ENCODE data around the gene FILIP1.

FILIP1 gene

DNA sequence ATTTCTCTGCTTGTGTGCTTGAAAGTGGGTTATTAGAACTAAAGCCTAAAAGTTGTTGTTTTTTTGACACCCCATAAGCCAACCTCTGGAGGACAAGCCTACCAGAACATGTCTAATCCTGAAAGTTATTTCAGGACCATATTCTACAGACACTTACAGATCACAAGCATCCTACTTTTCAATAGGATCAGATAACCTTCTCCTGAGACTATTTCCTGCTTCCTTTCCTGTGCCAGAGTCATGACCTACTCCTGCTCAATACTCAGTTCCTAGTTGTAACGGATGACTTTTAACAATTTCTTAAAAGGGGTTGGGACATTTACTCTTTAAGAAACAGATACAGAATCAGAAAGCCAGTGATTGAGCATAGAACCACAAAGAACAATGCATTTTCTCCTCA lies 5.3 kb upstream of the FILIP1 start:
- no peak for TF ChIP-seq CTCF (IDR thresholded peaks at IDR 0.05; ENCODE audit: low read depth, low read length)
- DNase-seq (ENCODE audit: low read depth, low spot score), result no peak
- in situ Hi-C loops (cut with HindIII; ENCODE audit: low sequenced_read_pairs), result no loop called here
- no peak overlapping the region for H3K4me3 ChIP-seq (ENCODE audit: low read depth, low read length)

GRCh38 chr6:75497994-75498393 lies 4.4 kb upstream of the FILIP1 start:
- TF ChIP-seq CTCF (IDR thresholded peaks at IDR 0.05; ENCODE audit: low read depth, low read length), result no peak
- no peak overlapping the region for H3K4me3 ChIP-seq (ENCODE audit: low read depth, low read length)
- in situ Hi-C loops (cut with HindIII; ENCODE audit: low sequenced_read_pairs), result no loop called here
- no peak for DNase-seq (ENCODE audit: low read depth, low spot score)

DNA sequence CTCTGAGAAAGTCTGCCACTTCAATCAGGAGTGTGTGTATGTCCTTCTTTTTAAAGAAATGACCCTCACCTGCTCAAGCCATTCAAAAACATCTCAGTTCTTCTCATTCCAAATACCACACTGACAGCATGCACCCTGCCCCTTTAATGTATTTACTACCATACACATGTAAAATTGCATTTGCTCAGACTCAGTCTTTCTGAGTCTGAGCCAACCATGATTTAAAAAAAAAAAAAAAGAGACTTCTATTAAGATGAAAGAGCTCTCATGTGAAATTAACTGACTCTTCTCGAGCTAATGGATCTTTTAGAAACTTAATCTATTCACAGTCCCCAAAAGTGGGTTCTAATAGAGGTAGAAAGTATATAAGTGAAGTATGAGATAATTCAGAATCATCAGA lies 1.4 kb upstream of the FILIP1 start:
- H3K4me3 ChIP-seq (ENCODE audit: low read depth, low read length), result no peak overlapping the region
- no peak for DNase-seq (ENCODE audit: low read depth, low spot score)
- in situ Hi-C loops (cut with HindIII; ENCODE audit: low sequenced_read_pairs), result no loop called here
- TF ChIP-seq CTCF (IDR thresholded peaks at IDR 0.05; ENCODE audit: low read depth, low read length), result no peak

DNA sequence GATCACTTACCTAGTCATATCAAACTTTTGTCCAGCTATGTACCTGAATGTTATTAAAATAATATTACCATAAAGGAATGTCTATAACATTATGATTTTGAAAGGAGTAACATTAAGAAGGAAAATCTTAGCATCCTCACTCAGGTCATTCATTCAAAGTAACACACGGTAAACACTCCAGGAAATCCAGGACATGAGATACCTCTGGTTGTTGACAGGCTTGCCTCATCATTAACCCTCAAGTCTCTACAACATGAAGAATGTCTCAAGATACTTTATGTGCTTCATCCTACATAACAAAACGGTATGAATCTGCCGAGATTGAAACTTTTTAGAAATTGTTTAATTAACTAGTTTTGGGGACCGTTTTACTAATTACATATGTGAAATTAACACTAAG lies 690 bp upstream of the FILIP1 start:
- DNase-seq (ENCODE audit: low read depth, low spot score), result no peak
- H3K4me3 ChIP-seq (ENCODE audit: low read depth, low read length), result no peak overlapping the region
- in situ Hi-C loops (cut with HindIII; ENCODE audit: low sequenced_read_pairs), result no loop called here
- TF ChIP-seq CTCF (IDR thresholded peaks at IDR 0.05; ENCODE audit: low read depth, low read length), result no peak

- DNase-seq (ENCODE audit: low read depth, low spot score), result no peak
- H3K4me3 ChIP-seq (ENCODE audit: low read depth, low read length), result no peak overlapping the region
- in situ Hi-C loops (cut with HindIII; ENCODE audit: low sequenced_read_pairs), result no loop called here
- no peak for TF ChIP-seq CTCF (IDR thresholded peaks at IDR 0.05; ENCODE audit: low read depth, low read length)
Observed at GRCh38 chr6:75492386-75493153, 1.0 kb downstream of the FILIP1 start.

- in situ Hi-C loops (cut with HindIII; ENCODE audit: low sequenced_read_pairs), result no loop called here
- TF ChIP-seq CTCF (IDR thresholded peaks at IDR 0.05; ENCODE audit: low read depth, low read length), result no peak
- no peak for DNase-seq (ENCODE audit: low read depth, low spot score)
- H3K4me3 ChIP-seq (ENCODE audit: low read depth, low read length), result no peak overlapping the region
Observed at GRCh38 chr6:75491291-75491690, 2.3 kb downstream of the FILIP1 start.

Measured in astrocyte of the spinal cord (primary cell).